Measurements from ENCODE around the gene ZNF182.
"Not testable (repeated sequence)": the region's sequence is repeated elsewhere in the genome, so short reads cannot be mapped to it uniquely, and the experiment has no call there.

ZNF182 gene

DNA sequence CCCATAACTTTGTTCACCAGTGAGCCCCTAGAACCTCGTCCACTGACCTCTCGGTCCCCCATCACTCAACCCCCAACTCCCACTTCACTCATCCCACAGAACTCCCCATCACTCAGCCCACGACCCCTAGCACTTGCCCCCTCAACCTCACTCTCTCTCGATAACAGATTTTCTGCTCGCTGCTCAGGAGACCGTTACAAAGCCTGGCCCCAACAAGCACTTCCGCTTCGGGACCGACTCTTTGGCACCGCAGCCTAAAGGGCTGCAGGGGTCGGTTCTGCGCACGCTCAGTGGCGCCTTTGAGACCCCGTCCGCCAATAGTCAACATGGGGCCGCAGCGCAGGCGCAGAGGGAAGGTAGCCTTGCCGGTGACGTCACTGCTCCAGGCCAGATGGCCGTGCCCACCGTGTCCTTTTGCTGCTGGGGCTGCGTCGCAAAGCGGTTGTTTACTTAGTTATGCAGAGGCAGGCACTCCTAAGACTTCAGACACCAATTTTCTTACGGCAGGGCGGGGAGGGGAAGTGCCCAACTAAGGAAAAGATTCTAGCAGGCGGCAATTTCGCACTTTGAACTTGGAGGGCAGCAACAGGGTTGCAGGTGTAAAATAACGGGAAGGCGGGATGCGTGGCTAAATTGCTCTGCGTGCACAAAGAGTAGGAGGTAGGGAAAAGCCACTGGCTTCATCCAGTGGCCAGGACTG lies at the start of gene ZNF182:
TSS of gene ZNF182 (minus strand) at position 232 of the 700 bp plus-strand sequence. CDS start 1,380 bp downstream, outside the sequence.
- no peak for DNase-seq (ENCODE audit: low read depth, low spot score)
- H3K27ac ChIP-seq, result peak within 1 kb of the TSS; percentile 18

DNA sequence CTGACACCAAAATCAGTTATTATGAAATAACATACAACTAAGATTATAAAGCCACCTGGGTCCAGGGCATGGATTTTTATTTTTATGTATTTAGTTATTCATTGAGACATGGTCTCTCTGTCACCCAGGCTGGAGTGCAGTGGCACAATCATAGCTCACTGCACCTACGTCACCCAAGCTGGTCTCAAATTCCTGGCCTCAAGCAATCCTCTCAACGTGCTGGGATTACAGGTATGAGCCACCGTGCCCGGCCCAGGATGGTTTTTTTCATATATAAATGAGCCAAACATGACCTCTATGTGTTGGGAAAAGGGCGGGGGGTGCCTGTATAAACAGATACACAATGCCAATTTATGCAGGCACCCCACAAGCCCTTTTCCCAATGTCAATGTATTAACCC lies 43.1 kb upstream of the ZNF182 start:
- DNase-seq (ENCODE audit: low read depth, low spot score), result no peak
- H3K27ac ChIP-seq, result peak overlapping the region; percentile 42

DNA sequence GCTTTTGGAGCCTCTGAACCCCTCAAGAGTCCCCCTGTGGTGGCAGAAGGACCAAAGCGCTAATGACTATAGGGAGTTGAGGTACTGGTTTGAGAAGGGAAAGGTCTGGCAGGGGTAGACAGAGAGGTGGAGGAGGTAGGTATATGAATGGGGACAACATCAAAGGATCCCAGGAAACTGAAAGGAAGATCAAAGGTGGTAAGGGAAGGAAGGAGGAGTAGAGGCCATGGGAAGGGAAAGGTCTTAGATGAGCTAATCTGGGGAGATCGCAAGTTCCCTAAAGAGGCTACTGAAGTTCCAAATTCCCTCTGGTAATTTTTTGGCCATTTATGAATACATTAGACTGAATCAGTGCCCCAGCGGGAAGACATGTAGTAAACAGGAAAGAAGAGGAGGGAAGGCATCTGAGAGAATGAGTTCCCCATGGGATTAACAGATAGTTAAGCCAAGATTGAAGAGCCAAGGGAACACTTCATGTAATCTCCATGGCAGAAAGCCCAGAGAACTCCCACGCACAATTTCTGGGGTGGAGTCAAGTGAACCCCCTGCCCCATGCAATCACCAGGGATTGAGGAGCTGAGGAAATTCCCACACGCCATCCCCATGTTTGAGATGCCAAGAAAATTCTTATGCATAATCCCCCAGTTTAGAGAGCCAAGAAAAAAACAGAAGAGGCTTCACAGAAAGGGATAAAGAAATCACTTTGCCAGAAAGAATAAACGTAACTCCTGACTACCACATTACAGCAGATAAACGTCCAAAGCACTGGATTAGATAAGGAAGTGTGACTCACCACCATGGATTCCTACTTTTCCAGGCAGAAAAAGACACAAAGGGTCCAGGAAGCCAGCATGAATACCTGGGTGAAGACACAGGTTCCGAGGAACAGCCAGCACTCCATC lies 41.9 kb upstream of the ZNF182 start:
- no peak for DNase-seq (ENCODE audit: low read depth, low spot score)
- H3K27ac ChIP-seq, result peak overlapping the region; percentile 42

DNA sequence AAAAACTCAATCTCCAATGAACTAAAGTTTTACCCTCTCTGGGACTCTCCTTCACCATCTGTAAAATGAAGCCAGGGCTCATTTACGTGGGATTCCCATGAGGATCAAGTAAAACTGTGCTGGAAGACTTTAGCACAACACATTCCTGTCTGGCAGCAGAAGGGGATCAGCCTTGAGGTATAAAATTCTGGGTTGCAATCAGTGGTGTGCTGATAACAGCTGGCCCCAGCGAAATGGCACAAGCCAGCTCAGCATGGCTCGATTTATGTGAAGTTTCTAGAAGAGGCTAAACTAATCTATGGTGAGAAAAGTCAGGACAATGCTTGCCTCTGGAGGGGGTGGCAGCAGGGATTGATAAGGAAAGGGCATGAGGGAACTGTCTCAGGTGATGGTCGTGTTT lies 39.3 kb upstream of the ZNF182 start:
- no peak for DNase-seq (ENCODE audit: low read depth, low spot score)
- no peak overlapping the region for H3K27ac ChIP-seq

DNA sequence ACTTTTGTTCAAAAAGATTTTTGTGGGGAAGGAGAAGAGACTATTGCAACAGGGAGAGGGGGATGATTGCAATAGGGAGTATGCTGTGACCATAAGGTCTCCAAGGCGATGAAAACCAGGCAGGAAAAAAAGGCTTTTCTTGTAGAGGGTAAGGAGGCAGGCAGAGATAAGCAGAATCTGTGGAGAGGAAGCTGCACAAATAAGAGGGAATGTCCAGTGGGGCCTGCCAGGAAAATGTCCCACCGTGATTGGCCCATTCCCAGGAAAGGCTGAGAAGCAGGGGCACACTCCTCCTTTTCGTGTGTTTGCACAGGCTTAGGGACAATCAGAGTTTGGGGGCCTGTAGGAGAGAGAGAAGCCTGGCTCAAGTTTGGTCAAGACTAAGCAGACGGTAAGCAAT lies 32.1 kb upstream of the ZNF182 start:
- no peak for DNase-seq (ENCODE audit: low read depth, low spot score)
- H3K27ac ChIP-seq, result no peak overlapping the region

DNA sequence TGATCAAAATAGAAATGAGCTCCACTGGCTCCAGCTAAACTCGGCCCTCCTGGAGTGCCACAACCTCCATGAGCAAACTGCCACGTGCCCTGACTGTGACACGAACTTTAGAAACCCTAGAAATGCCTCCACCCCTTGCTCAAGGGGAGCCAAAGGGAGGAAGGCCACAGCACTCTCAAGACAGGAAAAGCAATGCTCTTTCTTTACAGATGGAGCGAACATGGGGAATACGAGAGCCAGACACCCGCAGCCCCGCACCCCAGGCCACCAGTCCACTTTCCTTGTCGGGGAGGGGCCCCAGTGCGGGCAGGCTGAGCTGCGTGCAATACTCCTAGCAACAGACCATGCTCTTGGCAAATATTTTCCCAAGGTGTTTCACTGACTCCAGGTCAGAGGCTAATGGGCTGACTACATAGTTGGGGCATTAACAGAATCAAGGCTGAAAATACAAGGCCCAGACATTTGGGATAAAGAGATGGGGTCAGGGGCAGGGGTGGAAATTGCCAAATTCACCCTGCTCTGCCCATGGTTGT lies 26.9 kb upstream of the ZNF182 start:
- DNase-seq (ENCODE audit: low read depth, low spot score); H3K27ac ChIP-seq: not testable (repeated sequence)

DNA sequence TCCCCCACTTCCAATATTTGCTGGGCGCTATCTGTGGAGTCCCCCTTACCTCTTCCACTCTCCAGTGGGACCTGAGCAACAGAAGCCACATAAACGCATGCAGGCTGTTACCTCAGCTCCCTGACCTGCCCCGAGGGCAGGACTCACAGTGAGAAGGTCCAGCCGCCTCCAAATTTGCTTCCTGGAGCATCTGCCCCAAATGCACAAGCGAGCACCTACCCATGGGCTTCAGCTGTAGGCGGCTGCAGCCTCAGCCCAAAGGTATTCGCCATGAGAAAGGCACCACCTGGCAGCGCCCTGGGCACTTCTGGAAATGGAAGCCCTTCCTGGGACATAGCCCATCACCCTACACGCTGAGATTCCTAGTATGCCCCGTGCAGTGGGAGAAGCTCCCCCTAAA lies 26.4 kb upstream of the ZNF182 start:
- no peak for DNase-seq (ENCODE audit: low read depth, low spot score)
- no peak overlapping the region for H3K27ac ChIP-seq

DNA sequence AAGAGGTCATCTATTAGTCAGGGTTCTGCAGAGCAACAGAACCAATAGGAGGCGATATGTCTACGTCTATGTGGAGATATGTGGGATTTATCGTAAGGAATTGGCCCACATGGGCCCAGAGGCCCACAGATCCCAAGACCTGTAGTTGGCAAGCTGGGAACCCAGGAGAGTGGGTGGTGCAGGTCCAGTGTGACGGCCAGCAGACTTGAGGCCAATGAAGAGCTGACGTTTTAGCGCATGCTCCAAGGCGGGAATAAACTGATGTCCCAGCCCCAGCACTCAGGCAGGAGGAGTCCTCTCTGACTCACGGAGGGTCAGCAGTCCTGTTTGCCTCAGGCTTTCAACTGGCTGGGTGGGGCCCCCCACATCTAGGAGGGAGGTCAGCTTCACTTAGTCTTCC lies 24.3 kb upstream of the ZNF182 start:
- no peak for DNase-seq (ENCODE audit: low read depth, low spot score)
- no peak overlapping the region for H3K27ac ChIP-seq

DNA sequence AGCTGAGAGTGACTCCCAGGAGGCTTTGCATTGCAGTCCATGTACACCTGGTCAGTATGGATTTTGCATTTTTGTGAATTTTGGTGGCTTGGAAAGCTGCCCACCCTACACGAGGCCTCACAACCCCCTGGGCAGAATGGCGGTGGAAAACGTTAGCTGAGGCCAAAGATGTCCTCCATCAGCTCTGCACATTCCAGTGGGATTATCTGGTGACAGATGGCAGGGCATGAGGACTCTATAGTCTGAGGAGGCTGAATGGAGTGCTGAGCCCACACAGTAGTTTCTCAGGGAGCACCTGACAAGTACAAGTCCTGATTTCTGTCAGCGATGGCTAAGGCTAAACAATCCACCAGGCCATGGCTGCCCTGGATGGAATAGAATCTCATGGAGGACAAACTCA lies 23.8 kb upstream of the ZNF182 start:
- not testable (repeated sequence) for DNase-seq (ENCODE audit: low read depth, low spot score)

DNA sequence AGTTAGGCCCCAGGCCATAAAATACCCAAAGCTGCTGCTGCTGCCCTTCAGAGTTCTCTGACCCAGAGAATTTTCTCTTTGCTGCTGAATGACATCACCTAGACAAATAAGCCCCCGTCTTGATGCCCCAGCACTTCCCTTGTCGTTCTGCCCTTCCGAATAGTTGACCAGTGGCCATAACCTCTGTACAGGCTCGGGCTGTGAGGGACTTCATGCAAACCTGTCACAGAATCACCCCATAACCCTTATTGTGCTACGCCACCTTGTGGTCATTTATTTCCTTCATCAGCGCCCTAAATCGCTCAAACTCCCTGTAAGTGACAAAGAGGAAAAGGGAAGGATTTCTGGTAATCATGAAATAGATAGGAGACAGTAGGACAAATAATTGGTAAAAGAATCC lies 21.8 kb upstream of the ZNF182 start:
- no peak for DNase-seq (ENCODE audit: low read depth, low spot score)
- no peak overlapping the region for H3K27ac ChIP-seq

More for the DNA sequence above, 23.8 kb upstream of the ZNF182 start:
- H3K27ac ChIP-seq, result not testable (repeated sequence)

DNA sequence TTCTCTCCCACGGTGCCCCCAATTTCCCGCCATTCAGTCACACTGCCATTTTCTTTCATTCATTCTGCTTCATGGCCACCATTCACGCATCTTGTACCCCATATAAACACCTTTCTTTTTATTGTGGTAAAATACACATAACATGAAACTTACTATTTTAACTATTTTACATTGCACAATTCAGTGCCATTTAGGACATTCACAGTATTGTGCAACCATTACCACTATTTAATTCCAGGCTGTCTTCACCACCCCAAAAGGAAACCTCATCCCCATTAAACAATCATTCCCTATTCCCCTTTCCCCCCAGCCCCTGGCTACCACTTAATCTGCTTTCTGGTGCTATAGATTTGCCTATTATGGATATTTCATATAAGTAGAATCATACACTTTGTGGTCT lies 18.9 kb upstream of the ZNF182 start:
- no peak overlapping the region for H3K27ac ChIP-seq
- no peak for DNase-seq (ENCODE audit: low read depth, low spot score)

DNA sequence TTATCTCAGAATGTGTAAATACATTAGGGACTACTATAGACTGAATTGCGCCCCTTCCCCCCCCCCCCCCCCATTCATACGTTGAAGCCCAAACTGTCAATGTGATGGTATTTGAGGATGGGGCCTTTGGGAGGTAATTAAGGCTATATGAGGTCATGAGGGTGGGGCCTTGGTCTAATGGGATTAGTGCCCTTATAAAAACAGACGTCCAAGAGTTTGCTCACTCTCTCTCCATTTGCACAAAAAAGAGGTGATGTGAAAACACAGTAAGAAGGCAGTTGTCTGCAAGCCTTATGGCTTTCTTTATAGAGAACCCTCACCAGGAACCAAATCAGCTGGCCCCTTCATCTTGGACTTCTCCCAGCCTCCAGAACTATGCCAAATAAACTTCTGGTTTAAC lies 18.3 kb upstream of the ZNF182 start:
- H3K27ac ChIP-seq, result peak overlapping the region; percentile 47
- no peak for DNase-seq (ENCODE audit: low read depth, low spot score)

DNA sequence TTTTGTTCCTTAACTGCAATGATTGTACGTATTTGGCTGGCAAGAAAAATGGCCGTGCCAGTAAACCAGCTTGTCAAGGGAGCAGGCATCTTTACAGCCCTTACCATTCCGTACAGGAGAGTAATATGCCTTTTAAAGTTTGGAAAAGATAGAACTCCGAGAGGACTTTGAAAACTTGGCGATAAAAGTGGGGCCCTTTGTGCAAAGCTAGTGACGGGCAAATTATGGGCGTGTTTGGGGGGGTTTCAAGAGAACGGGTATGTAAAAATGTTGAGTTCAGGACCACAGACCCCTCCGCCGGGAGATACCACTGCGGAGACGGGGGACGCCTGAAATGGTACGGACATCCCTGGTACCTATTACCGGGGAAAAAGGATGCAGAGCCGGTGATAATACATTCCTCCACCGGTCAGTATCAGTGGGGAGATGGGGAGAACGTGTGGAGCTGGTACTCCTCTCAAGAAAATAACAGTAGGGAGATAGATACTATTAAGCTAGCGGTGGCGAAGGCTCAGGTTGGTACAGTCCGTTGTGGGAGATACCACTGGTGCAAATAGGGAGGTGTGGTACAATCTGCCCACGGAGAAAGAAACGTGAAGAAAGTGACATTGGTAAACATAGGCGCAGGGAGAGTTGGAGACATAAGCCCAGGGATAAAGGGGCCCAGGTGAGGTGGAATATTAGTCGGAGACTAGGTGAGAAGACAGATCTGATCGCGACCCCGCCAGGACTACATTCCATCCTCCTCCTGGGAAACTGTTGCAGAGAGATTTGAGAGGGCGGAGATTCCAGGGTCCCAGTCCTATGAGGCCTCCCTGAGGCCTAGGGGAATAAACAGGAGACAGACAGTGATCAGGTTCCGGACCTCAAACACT lies 17.5 kb upstream of the ZNF182 start:
- no peak for DNase-seq (ENCODE audit: low read depth, low spot score)
- H3K27ac ChIP-seq, result peak overlapping the region; percentile 47

DNA sequence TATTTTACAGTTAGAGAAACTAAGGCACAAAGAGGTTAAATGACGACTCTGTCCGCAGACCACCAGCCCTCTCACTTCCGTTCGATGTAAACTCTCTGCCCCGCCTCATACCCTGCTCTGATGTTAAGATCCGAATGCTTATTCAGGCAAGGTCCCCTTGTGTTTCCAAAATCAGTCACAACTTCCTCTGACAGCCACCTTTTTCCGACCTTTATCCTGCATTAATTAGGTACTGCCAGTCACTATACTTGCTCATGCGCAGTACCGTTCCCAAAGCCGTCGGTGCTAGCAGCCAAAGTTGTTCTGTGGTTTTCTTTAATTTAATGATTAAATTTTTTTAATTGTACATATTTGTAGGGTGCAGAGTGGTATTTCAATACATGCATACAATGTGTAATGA lies 16.7 kb upstream of the ZNF182 start:
- DNase-seq (ENCODE audit: low read depth, low spot score); H3K27ac ChIP-seq: not testable (repeated sequence)

DNA sequence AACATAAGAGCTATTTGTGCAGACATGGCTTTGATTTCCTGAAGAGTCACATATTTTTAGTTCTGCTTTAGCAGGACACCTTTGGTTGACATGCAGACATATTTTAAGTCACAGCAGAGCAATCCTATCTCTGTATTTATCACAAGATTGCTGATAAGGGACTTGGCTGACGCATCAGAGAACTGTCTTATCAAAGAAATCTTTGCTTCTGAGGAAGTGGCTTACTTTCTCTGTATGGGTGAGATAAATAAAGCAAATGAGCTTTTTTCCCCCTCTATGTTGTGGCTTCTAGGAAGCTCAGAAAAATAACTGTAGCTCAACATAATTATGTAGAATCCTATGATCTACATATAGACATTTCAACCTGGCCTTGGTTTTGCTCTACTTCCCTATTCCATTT lies 16.1 kb upstream of the ZNF182 start:
- not testable (repeated sequence) for DNase-seq (ENCODE audit: low read depth, low spot score); H3K27ac ChIP-seq

DNA sequence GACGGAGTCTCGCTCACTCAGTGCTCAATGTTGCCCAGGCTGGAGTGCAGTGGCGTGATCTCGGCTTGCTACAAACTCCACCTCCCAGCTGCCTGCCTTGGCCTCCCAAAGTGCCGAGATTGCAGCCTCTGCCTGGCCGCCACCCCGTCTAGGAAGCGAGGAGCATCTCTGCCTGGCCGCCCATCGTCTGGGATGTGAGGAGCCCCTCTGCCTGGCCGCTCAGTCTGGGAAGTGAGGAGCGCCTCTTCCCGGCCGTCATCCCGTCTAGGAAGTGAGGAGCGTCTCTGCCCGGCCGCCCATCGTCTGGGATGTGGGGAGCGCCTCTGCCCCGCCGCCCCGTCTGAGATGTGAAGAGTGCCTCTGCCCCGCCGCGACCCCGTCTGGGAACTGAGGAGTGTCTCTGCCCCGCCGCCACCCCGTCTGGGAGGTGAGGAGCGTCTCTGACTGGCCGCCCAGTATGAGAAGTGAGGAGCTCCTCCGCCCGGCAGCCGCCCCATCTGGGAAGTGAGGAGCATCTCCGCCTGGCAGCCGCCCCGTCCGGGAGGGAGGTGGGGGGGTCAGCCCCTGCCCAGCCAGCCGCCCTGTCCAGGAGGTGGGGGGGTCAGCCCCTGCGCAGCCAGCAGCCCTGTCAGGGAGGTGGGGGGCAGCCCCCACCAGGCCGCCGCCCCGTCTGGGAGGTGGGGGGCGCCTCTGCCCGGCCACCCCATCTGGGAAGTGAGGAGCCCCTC lies 13.0 kb upstream of the ZNF182 start:
- not testable (repeated sequence) for DNase-seq (ENCODE audit: low read depth, low spot score); H3K27ac ChIP-seq

DNA sequence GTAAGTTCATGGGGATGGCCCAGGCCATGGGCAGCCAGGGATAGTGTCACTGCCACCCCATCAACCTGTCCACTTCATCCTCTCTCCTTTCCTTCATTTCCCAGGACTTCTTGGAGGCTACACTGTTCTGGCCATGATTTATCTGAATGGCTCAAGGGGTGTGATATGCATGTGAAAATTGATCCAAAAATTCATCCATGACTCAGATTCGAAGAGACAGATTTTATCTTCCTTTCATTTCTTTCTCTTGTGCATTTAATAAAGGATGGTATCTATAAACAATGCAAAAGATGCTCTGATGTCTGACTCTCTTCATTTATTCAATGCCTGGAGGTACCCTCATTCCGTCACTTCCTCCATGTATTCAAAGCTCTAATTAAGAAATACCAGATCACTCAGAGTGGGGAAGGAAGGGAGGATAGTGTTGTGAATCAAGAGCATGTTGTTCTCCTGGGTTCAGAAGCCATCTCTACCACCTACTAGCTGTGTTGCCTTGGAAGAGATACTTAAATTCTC lies 5.7 kb upstream of the ZNF182 start:
- not testable (repeated sequence) for H3K27ac ChIP-seq; DNase-seq (ENCODE audit: low read depth, low spot score)

DNA sequence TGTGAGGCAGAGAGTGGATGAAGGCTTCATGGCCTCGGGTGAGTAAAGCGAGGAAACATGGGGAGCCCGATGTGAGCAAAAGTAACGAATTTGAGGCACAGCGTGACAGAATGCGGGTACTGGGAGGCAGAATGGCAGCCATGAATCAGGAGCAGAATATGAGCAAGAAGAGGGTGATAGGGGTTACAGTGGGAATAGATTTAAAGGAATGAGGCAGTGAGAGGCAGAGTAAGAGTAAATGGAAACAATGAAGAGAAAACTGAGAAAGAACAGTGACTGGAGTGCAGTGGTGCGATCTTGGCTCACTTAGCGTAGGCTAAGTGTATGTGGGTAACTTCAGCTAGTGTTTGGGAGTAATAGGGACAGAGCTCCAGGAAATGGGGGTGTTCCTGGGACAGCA lies 2.9 kb upstream of the ZNF182 start, which contains the start of gene SPACA5:
TSS of gene SPACA5 (plus strand) at position 301 of the 400 bp plus-strand sequence. CDS start 815 bp downstream, outside the sequence.
- H3K27ac ChIP-seq, result not testable (repeated sequence)

DNA sequence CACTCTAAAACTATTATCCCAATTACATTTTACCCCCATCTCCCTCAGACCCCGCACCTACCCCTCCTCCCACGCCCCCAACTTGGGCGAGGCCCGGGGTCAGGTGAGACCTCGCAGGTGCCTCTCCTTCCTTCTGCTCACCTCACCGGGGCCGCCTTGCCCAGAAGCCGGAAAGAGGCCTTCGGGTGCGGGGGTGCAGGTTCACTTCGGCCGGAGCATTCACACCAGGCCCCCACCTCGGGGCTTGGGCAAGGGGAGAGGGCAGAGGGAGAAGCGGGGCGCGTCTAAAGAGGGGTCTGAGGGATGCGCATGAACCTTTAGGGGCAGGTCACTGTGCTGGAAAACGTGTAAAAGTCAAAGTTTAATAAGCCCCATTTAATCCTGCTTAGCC lies 427 bp downstream of the ZNF182 start:
- DNase-seq (ENCODE audit: low read depth, low spot score), result no peak
- peak overlapping the region; percentile 18 for H3K27ac ChIP-seq

More for the DNA sequence above, 2.9 kb upstream of the ZNF182 start, which contains the start of gene SPACA5:
- not testable (repeated sequence) for DNase-seq (ENCODE audit: low read depth, low spot score)

All from epithelial cell of prostate (primary cell).